Urinary bladder (tissue), 4 donors: ENCODE measurements around the gene PCYT1A. TPM values are rescaled to one million over a fixed set of nuclear protein-coding genes. Genes with fewer than 3 reads are reported as not detected.
"Not testable (repeated sequence)": the region's sequence is repeated elsewhere in the genome, so short reads cannot be mapped to it uniquely, and the experiment has no call there.

Experiments used
- DNase-seq: peaks from one replicate; pipeline ENCODE4 v3.0.0-alpha.2; 2015; ENCODE audit errors: extremely low spot score
- H3K27ac ChIP-seq: one replicate; pipeline ENCODE4 v1.5.1; 2013; ENCODE audit warnings: low read depth, mild to moderate bottlenecking, moderate library complexity
- H3K36me3 ChIP-seq: one replicate; pipeline ENCODE4 v1.6.1; 2013; ENCODE audit warnings: mild to moderate bottlenecking, moderate library complexity; ENCODE audit not compliant: insufficient read depth
- H3K4me1 ChIP-seq: one replicate; pipeline ENCODE4 v1.6.1; 2013; ENCODE audit warnings: mild to moderate bottlenecking, moderate library complexity; ENCODE audit not compliant: insufficient read depth
- H3K4me3 ChIP-seq: one replicate; pipeline ENCODE4 v1.5.1; 2013; ENCODE audit warnings: low read depth, low read length
- WGBS: extraction: QIAGEN DNeasy Blood & Tissue Kit; methylation state at CpG from one replicate; pipeline ENCODE4 v1.1.7; 2013; 5-methylcytosine and 5-hydroxymethylcytosine counted together
- polyA plus RNA-seq: library from polyadenylated mRNA; stranded (reverse); fragments of 200-250 nt; gene quantifications from one replicate; pipeline ENCODE4 v1.2.3, GENCODE V29; 2013
- total RNA-seq: library from RNA; depleted of rRNA; stranded (reverse); fragments of >200 nt; gene quantifications from one replicate; pipeline ENCODE4 v1.2.3, GENCODE V29; 2014
- donor health status: healthy with polysubstance abuse.
- donor health status: healthy.

Gene PCYT1A
- total and polyA plus RNA-seq, 2 donors = 33.2 to 43.0 TPM

GRCh38 chr3:196274585-196274984 is 12.9 kb downstream of the PCYT1A start:
- Histone ChIP-seq H3K4me1 (no peaks in the 10 kb centered on the region), H3K27ac (no peak overlapping the region), H3K4me3 (no peak overlapping the region), H3K36me3 (peaks cover 1% of the 10 kb centered on the region)
- WGBS = 87% methylated on average over 5 of the region's 5 CpGs
- no peak for DNase-seq

DNA sequence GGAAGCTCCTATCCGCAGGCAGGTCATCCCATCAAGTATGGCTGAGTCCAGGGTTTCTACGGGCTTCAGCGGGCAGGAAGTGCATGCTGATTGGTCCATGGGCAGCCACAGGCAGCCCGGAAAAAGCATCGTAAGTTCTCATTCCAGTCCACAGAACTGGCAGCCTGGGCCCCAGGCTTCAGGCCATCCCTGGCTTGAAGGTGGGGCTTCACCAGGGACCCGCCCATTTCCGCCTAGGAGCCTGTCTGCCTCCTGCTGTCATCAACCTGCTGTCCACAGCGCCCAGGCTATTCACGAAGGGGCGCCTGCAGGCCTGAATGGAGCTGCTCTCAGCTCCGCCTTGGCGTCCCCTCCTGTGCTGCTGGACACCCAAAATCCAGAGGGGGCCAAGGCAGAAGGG is 13.9 kb downstream of the PCYT1A start:
- DNase-seq = no peak
- peaks cover 1% of the 10 kb centered on the region for H3K36me3 ChIP-seq
- WGBS = 98% methylated on average over 12 of the region's 12 CpGs
- no peak overlapping the region for H3K4me3 ChIP-seq
- no peaks in the 10 kb centered on the region for H3K4me1 ChIP-seq
- H3K27ac ChIP-seq = no peak overlapping the region

DNA sequence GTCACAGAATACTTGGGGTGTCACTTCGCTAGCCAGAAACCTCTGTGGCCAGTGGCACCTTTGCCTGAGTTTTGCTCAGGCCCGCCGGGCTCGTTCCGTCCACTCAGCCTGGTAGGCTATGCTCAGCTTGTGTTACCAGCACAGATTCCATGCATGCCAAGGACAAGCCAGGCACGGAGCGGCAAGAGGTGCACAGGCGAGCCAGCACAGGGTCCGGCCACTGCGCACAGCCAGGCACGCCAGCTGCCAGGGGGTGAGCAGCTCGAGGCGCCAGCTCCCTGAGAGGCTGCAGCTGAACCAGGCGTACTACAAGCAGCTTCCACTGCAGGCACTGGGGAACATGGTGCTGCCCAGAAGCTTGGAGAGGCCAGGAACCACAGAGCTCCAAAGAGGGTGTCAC is 14.7 kb downstream of the PCYT1A start:
- 97% methylated on average over 14 of the region's 14 CpGs for WGBS

DNA sequence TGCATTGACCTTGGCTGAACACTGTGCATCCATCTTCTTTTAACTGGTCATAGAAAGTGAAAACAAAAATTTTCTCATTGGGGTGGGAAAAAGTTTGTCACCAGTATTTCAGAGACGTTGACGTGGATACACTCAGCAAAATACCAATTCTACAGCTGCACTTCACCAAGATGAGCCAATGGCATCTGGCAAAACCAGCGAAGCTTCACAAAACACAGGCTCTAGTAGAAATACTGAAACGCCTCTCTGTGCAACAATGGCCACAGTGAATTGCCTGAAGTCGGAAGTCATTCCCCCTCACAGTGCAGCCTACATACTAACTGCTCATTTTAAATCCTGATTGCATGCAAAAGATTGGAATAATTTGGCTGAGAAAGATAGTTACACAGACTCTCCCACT is 17.0 kb downstream of the PCYT1A start:
- Histone ChIP-seq H3K36me3 (peaks cover 1% of the 10 kb centered on the region), H3K4me3 (no peak overlapping the region)
- WGBS = 94% methylated on average over 5 of the region's 5 CpGs

More for the DNA sequence above, 14.7 kb downstream of the PCYT1A start:
- H3K27ac ChIP-seq = no peak overlapping the region
- DNase-seq = no peak
- peaks cover 1% of the 10 kb centered on the region for H3K36me3 ChIP-seq
- H3K4me1 ChIP-seq = no peaks in the 10 kb centered on the region
- H3K4me3 ChIP-seq = no peak overlapping the region

GRCh38 chr3:196268284-196269163 is 19.0 kb downstream of the PCYT1A start:
- Histone ChIP-seq H3K36me3 (peaks cover 3% of the 10 kb centered on the region), H3K4me1 (no peaks in the 10 kb centered on the region), H3K27ac (no peak overlapping the region), H3K4me3 (no peak overlapping the region)
- 80% methylated on average over 9 of the region's 9 CpGs for WGBS
- no peak for DNase-seq

More for the DNA sequence above, 17.0 kb downstream of the PCYT1A start:
- H3K27ac ChIP-seq = no peak overlapping the region
- H3K4me1 ChIP-seq = no peaks in the 10 kb centered on the region
- no peak for DNase-seq

- no peak overlapping the region for H3K27ac ChIP-seq
- WGBS = 93% methylated on average over 7 of the region's 7 CpGs
- H3K36me3 ChIP-seq = peaks cover 2% of the 10 kb centered on the region
- no peaks in the 10 kb centered on the region for H3K4me1 ChIP-seq
- H3K4me3 ChIP-seq = no peak overlapping the region
- DNase-seq = no peak
These were observed 23.7 kb downstream of the PCYT1A start for GRCh38 chr3:196263819-196264218.

DNA sequence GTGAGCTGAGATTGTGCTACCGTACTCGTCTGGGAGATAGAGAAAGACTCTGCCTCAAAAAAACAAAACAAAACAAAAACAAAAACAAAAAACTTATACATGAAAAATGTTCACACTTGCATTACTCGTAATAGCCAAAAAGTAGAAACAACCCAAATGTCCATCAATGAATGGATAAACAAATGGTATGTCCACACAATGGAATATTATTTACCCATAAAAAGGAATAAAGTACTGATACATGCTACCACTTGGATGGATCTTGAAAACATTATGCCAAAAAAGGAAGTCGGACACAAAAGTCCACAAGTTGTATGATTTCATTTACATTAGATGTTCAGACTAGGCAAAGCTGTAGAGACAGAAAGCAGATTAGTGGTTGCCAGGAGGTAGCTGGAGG is 26.7 kb downstream of the PCYT1A start:
- Histone ChIP-seq H3K27ac (no peak overlapping the region), H3K4me3 (no peak overlapping the region), H3K36me3 (peaks cover 4% of the 10 kb centered on the region), H3K4me1 (no peaks in the 10 kb centered on the region)
- WGBS = 97% methylated on average over 4 of the region's 4 CpGs
- no peak for DNase-seq

DNA sequence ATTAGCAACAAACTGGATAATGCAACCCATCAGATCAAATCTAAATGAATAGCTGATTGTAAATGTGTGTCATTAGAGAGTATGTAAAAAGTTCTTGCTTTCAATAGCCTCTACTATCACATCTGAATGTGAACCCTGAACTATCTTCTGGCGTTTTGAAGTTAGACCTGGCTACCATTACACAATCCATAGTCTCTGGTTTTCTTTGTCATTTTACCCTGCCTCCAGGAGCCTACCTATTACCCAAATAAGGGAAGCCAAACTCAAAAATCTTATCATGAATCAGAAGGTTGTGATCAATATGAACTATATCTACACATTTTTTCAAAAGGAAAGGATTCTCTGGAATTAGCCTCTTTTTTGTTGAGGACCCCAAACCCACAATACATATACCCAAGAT is 31.8 kb downstream of the PCYT1A start:
- no peak for DNase-seq
- no peak overlapping the region for H3K4me3 ChIP-seq
- H3K36me3 ChIP-seq = peaks cover 2% of the 10 kb centered on the region
- no peak overlapping the region for H3K27ac ChIP-seq
- H3K4me1 ChIP-seq = no peaks in the 10 kb centered on the region
- WGBS = 76% methylated on average over 1 of the region's 1 CpG

DNA sequence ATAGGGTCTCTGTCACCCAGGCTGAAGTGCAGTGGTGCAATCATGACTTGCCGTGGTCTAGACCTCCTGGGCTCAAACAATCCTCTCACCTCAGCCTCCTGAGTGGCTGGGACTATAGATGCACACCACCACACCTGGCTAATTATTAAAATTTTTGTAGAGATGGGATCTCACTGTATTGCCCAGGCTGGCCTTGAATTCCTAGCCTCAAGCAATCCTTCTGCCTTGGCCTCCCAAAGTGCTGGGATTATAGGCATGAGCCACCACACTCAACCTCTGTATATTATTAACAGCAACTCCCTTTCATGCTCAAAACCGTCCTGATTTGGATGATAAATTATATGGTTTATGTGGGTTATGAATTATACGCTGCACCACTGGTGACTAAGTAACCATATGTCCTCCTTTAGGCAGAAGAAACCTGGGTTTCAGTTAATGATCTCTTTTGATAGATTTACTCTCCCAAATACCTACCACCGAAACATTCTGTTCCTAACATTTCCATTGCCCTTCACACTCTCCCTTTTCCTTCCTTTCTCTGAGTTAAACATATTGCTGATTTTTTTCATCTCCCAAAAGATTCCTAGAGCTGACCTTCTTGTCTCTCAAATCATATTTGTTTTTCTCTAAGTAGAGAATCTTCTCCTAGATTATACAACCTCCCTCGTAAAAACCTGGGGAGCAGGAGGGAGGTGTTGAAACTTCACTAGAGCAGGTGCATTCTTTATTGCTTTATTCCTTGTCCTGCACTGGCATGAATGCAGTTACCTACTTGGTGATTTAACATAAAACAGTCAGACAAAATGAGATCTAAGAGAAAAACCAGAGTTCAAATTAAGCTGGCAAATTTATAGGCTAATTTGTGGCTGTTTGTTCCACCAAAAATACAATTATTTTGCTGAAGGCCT is 32.9 kb downstream of the PCYT1A start:
- 68% methylated on average over 5 of the region's 5 CpGs for WGBS
- H3K4me1 ChIP-seq = no peaks in the 10 kb centered on the region
- no peak overlapping the region for H3K27ac ChIP-seq
- no peak for DNase-seq
- H3K4me3 ChIP-seq = no peak overlapping the region
- H3K36me3 ChIP-seq = peaks cover 2% of the 10 kb centered on the region

GRCh38 chr3:196251918-196252317 is 35.6 kb downstream of the PCYT1A start:
- DNase-seq = no peak
- WGBS = 97% methylated on average over 16 of the region's 16 CpGs
- Histone ChIP-seq H3K36me3 (peaks cover 2% of the 10 kb centered on the region), H3K4me1 (no peaks in the 10 kb centered on the region), H3K27ac (no peak overlapping the region), H3K4me3 (no peak overlapping the region)

- WGBS = 92% methylated on average over 13 of the region's 13 CpGs
- Histone ChIP-seq H3K36me3 (peaks cover 2% of the 10 kb centered on the region), H3K4me3 (no peak overlapping the region), H3K27ac (no peak overlapping the region), H3K4me1 (no peaks in the 10 kb centered on the region)
- no peak for DNase-seq
These were observed 40.8 kb downstream of the PCYT1A start for GRCh38 chr3:196246612-196247308.

DNA sequence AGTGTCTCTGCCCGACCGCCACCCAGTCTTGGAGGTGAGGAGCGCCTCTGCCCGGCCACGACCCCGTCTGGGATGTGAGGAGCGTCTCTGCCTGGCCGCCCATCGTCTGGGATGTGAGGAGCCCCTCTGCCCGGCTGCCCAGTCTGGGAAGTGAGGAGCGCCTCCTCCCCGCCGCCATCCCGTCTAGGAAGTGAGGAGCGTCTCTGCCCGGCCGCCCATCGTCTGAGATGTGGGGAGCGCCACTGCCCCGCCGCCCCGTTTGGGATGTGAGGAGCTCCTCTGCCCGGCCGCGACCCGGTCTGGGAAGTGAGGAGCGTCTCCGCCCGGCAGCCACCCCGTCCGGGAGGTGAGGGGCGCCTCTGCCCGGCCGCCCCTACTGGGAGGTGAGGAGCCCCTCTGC is 43.4 kb downstream of the PCYT1A start:
- H3K36me3 ChIP-seq = not testable (repeated sequence)
- WGBS = 96% methylated on average over 34 of the region's 34 CpGs

DNA sequence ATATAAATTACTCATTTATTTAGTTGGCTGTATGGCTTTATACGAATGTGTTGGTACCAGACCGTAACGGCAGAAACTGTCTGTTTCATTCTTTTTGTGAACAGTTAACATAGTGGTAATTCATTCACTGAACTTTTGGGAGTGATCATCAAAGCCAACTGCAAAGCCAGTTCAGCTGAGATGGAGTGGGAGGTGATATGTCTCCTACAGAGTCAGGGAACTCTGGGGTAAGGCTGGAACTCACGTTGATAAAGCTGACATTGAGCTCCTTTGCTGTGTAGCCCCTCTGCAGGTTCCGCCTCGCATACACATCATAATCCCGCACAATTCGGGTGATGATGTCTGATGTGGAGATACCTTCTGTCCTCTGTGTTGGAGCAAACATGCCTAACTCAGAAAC is 45.8 kb downstream of the PCYT1A start:
- no peak for DNase-seq
- Histone ChIP-seq H3K4me3 (no peak overlapping the region), H3K36me3 (peaks cover 3% of the 10 kb centered on the region), H3K4me1 (no peaks in the 10 kb centered on the region), H3K27ac (no peak overlapping the region)
- 90% methylated on average over 8 of the region's 8 CpGs for WGBS

More for the DNA sequence above, 43.4 kb downstream of the PCYT1A start:
- not testable (repeated sequence) for H3K27ac ChIP-seq, H3K4me1 ChIP-seq, DNase-seq, H3K4me3 ChIP-seq
